CD14-positive monocyte (primary cell): ENCODE data around the gene TERT. TPM values are rescaled to one million over a fixed set of nuclear protein-coding genes. Genes with fewer than 3 reads are reported as not detected.
A peak's percentile ranks its signal among the peaks of the same experiment; 100 is the strongest.
"Not testable (repeated sequence)": the region's sequence is repeated elsewhere in the genome, so short reads cannot be mapped to it uniquely, and the experiment has no call there.

Experiments used
- DNase-seq, 3 donors: peaks; one replicate each; pipeline ENCODE4 v3.0.0-alpha.2; 2011 to 2022
- H2AFZ ChIP-seq: 2 replicates; pipeline ENCODE4 v1.6.0; 2012; ENCODE audit warnings: mild to moderate bottlenecking, low read depth, low read length, inconsistent platforms; ENCODE audit not compliant: insufficient read depth, poor library complexity, severe bottlenecking
- H3K27ac ChIP-seq, 2 donors: 1 replicate in 1 of 2; 2 replicates in 1 of 2; pipeline ENCODE4 v1.5.1; 2012 to 2013; ENCODE audit warnings: low read length in 2 of 2, control low read depth in 1 of 2, inconsistent platforms in 1 of 2, low read depth in 1 of 2, mild to moderate bottlenecking in 1 of 2
- H3K27me3 ChIP-seq, 2 donors: one replicate each; pipeline versions ENCODE4 v1.6.0 to v1.6.1; 2011 to 2013; ENCODE audit warnings: low read length in 2 of 2; ENCODE audit not compliant: control insufficient read depth in 2 of 2, insufficient read depth in 2 of 2
- H3K36me3 ChIP-seq, 2 donors: replicated peaks in 1 of 2; 1 replicate in 1 of 2; 2 replicates in 1 of 2; pipeline versions ENCODE4 v1.5.1 to v1.6.1; 2012 to 2013; ENCODE audit warnings: low read length in 2 of 2, control low read depth in 1 of 2, inconsistent platforms in 1 of 2, mild to moderate bottlenecking in 1 of 2; ENCODE audit not compliant: insufficient read depth in 2 of 2, control insufficient read depth in 1 of 2
- H3K4me1 ChIP-seq, 2 donors: 1 replicate in 1 of 2; 2 replicates in 1 of 2; pipeline versions ENCODE4 v1.5.1 to v1.6.1; 2012 to 2013; ENCODE audit warnings: low read length in 2 of 2, control low read depth in 1 of 2, inconsistent platforms in 1 of 2, mild to moderate bottlenecking in 1 of 2, moderate library complexity in 1 of 2; ENCODE audit not compliant: insufficient read depth in 2 of 2, control insufficient read depth in 1 of 2
- H3K4me2 ChIP-seq: replicated peaks from 2 replicates; pipeline ENCODE3; 2012; ENCODE audit warnings: low read length, moderate library complexity, mild to moderate bottlenecking; ENCODE audit not compliant: poor library complexity, severe bottlenecking; ENCODE audit errors: extremely low read depth
- H3K4me3 ChIP-seq, 3 experiments: fragments of 200-600 bp in 1 of 3; sonication (generic) in 1 of 3; replicated peaks in 1 of 3; 1 replicate in 2 of 3; 2 replicates in 1 of 3; pipeline ENCODE4 v1.5.1; 2011 to 2013; ENCODE audit warnings: low read length in 3 of 3, mild to moderate bottlenecking in 3 of 3, control low read depth in 2 of 3, low read depth in 2 of 3, inconsistent platforms in 1 of 3, moderate library complexity in 1 of 3
- H3K79me2 ChIP-seq: 2 replicates; pipeline ENCODE4 v1.6.0; 2012; ENCODE audit warnings: mild to moderate bottlenecking, control low read depth, inconsistent platforms, low read length, moderate library complexity; ENCODE audit not compliant: insufficient read depth
- H3K9ac ChIP-seq: 2 replicates; pipeline ENCODE4 v1.6.0; 2017; ENCODE audit warnings: low read length, mild to moderate bottlenecking; ENCODE audit not compliant: insufficient read depth, poor library complexity, severe bottlenecking
- H3K9me3 ChIP-seq, 2 donors: replicated peaks in 1 of 2; 1 replicate in 1 of 2; 2 replicates in 1 of 2; pipeline versions ENCODE4 v1.5.1 to v1.6.1; 2012 to 2013; ENCODE audit warnings: low read length in 2 of 2, control low read depth in 1 of 2; ENCODE audit not compliant: control insufficient read depth in 1 of 2, insufficient read depth in 1 of 2
- H4K20me1 ChIP-seq: 2 replicates; pipeline ENCODE4 v1.6.0; 2012; ENCODE audit warnings: mild to moderate bottlenecking, low read length, control low read depth, moderate library complexity; ENCODE audit not compliant: insufficient read depth
- H3K27ac Mint-ChIP-seq, 7 donors: one replicate each; pipeline ENCODE4 v1.8.0; 2020; ENCODE audit warnings: mild to moderate bottlenecking in 7 of 7, mixed read lengths in 7 of 7, moderate library complexity in 6 of 7, inconsistent platforms in 2 of 7
- H3K27me3 Mint-ChIP-seq, 3 donors: one replicate each; pipeline ENCODE4 v1.8.0; 2021 to 2022; ENCODE audit warnings: low read depth in 3 of 3, mild to moderate bottlenecking in 3 of 3, mixed read lengths in 3 of 3, moderate library complexity in 3 of 3, inconsistent platforms in 1 of 3
- H3K36me3 Mint-ChIP-seq, 2 donors: one replicate each; pipeline ENCODE4 v1.8.0; 2020; ENCODE audit warnings: mixed read lengths in 2 of 2, inconsistent platforms in 1 of 2, mild to moderate bottlenecking in 1 of 2
- H3K4me1 Mint-ChIP-seq: one replicate; pipeline ENCODE4 v1.8.0; 2020; ENCODE audit warnings: mild to moderate bottlenecking, mixed read lengths
- H3K4me3 Mint-ChIP-seq, 2 donors: one replicate each; pipeline ENCODE4 v1.8.0; 2020; ENCODE audit warnings: mild to moderate bottlenecking in 2 of 2, mixed read lengths in 2 of 2, moderate library complexity in 1 of 2
- H3K9me3 Mint-ChIP-seq, 7 donors: one replicate each; pipeline ENCODE4 v1.8.0; 2020 to 2022; ENCODE audit warnings: mixed read lengths in 7 of 7, mild to moderate bottlenecking in 6 of 7, moderate library complexity in 6 of 7, inconsistent platforms in 2 of 7
- WGBS: methylation state at CpG from one replicate; pipeline ENCODE4 v1.1.5; 2013; ENCODE audit warnings: missing lambda C conversion rate; ENCODE audit not compliant: insufficient coverage; 5-methylcytosine and 5-hydroxymethylcytosine counted together
- intact Hi-C, 2 donors: fragments of 100-400 bp; cut with micrococcal nuclease; formaldehyde crosslinking; loops; one replicate each; pipeline versions ENCODE4 v1.15.0 to v1.15.1; 2023
- polyA plus RNA-seq, 3 donors: library from polyadenylated mRNA; depleted of rRNA in 1 of 3; unstranded in 2 of 3; stranded (reverse) in 1 of 3; fragments of 300-500 nt in 2 of 3; fragments of >200 nt in 1 of 3; fragmentation: Illumina TruSeq in 2 of 3; gene quantifications; 1 replicate in 2 of 3; 2 replicates in 1 of 3; pipeline ENCODE4 v1.2.3, GENCODE V29; 2012 to 2021
- TF ChIP-seq, protein P1 (sequence below): fragments of 200-600 bp; IDR thresholded peaks from one replicate; pipeline ENCODE4 v1.8.0; 2022; ENCODE audit warnings: antibody characterized with exemption, mild to moderate bottlenecking

Gene TERT
- polyA plus RNA-seq, 3 donors: not detected

DNA sequence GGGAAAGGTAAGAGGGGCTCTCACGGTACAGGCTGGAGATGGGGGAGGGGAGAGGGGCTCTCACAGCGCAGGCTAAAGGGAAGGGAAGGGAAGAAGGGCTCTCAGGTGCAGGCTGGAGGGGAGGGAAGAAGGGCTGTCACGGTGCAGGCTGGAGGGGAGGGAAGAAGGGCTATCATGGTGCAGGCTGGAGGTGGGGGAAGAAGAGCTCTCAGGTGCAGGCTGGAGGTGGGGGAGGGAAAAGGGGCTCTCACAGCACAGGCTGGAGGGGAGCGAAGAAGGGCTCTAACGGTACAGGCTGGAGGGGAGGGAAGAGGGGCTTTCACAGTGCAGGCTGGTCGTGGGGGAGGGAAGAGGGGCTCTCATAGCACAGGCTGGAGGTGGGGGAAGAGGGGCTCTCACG is 65.0 kb downstream of the TERT start:
- no peak overlapping the region for H3K9ac ChIP-seq
- H4K20me1 ChIP-seq: no peaks in the 10 kb centered on the region
- no peak for DNase-seq
- Mint-ChIP-seq H3K27ac (no peak overlapping the region), H3K36me3 (no peaks in the 10 kb centered on the region), H3K4me1 (no peaks in the 10 kb centered on the region), H3K4me3 (peak overlapping the region in 1 of 2 donors; percentile 24), H3K27me3 (peaks cover 5 to 19% (median 12%) of the 10 kb centered on the region in 3 donors), H3K9me3 (peaks cover 0 to 7% (median 1%) of the 10 kb centered on the region in 7 donors)
- H3K36me3 ChIP-seq: no peaks in the 10 kb centered on the region
- H3K79me2 ChIP-seq: no peaks in the 10 kb centered on the region
- 45% methylated on average over 6 of the region's 7 CpGs for WGBS
- no peak overlapping the region for H2AFZ ChIP-seq
- no peaks in the 10 kb centered on the region for H3K4me1 ChIP-seq
- H3K9me3 ChIP-seq: peaks cover 0 to 4% of the 10 kb centered on the region in 2 donors
- H3K27me3 ChIP-seq: no peaks in the 10 kb centered on the region
- no peak overlapping the region for H3K27ac ChIP-seq
- intact Hi-C loops: no loop called here
- H3K4me3 ChIP-seq: no peak overlapping the region
- TF ChIP-seq, protein P1, sequence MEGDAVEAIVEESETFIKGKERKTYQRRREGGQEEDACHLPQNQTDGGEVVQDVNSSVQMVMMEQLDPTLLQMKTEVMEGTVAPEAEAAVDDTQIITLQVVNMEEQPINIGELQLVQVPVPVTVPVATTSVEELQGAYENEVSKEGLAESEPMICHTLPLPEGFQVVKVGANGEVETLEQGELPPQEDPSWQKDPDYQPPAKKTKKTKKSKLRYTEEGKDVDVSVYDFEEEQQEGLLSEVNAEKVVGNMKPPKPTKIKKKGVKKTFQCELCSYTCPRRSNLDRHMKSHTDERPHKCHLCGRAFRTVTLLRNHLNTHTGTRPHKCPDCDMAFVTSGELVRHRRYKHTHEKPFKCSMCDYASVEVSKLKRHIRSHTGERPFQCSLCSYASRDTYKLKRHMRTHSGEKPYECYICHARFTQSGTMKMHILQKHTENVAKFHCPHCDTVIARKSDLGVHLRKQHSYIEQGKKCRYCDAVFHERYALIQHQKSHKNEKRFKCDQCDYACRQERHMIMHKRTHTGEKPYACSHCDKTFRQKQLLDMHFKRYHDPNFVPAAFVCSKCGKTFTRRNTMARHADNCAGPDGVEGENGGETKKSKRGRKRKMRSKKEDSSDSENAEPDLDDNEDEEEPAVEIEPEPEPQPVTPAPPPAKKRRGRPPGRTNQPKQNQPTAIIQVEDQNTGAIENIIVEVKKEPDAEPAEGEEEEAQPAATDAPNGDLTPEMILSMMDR: no peak
- no peak overlapping the region for H3K4me2 ChIP-seq

DNA sequence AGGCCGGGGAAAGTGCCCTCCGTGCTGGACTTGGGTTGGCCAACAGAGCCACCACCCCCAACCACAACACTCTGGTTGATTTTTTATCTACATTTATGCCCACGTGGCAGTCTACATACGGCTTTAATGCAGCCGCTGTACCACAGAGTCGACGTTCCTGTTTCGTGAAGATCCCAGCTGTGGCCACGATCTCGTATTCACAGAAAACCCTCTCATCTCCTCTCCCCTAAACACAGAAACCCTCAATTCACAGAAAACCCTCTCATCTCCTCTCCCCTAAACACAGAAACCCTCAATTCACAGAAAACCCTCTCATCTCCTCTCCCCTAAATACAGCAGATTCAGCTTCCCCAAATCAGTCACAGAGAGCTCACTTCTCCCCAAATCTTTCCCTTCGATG is 65.8 kb downstream of the TERT start:
- H3K4me3 ChIP-seq, H2AFZ ChIP-seq, DNase-seq, H3K79me2 ChIP-seq, H3K9me3 ChIP-seq, H3K9me3 Mint-ChIP-seq, H4K20me1 ChIP-seq, H3K27ac ChIP-seq, H3K4me2 ChIP-seq, H3K27ac Mint-ChIP-seq, H3K4me1 Mint-ChIP-seq, H3K27me3 ChIP-seq, H3K9ac ChIP-seq, H3K36me3 ChIP-seq, intact Hi-C loops, H3K4me1 ChIP-seq, H3K36me3 Mint-ChIP-seq, H3K4me3 Mint-ChIP-seq: not testable (repeated sequence)
- WGBS: 90% methylated on average over 11 of the region's 11 CpGs
- H3K27me3 Mint-ChIP-seq: peaks cover 5 to 19% (median 12%) of the 10 kb centered on the region in 3 donors
